T-cell (primary cell): ENCODE data around the gene MARCKS. TPM values are rescaled to one million over a fixed set of nuclear protein-coding genes. Genes with fewer than 3 reads are reported as not detected.
A peak's percentile ranks its signal among the peaks of the same experiment; 100 is the strongest.

Source experiments
- ATAC-seq, 4 experiments: fragments of 200-7000 bp in 3 of 4; fragments of 150-1000 bp in 1 of 4; cut with Tn5 transposase; replicated peaks in 1 of 4; 1 replicate in 3 of 4; 2 replicates in 1 of 4; pipeline ENCODE4 v1.10.0; 2021; ENCODE audit warnings: moderate library complexity in 3 of 4, mild to moderate bottlenecking in 2 of 4, moderate number of reproducible peaks in 1 of 4
- CTCF ChIA-PET, 2 donors: fragments of 300-600 bp; sonication (Branson Sonifier 250); formaldehyde crosslinking; loops; one replicate each; lab custom pipeline; 2022; ENCODE audit warnings: antibody characterized with exemption in 2 of 2; lab: Charles Lee
- POLR2A ChIA-PET, 2 donors: fragments of 300-600 bp; sonication (Branson Sonifier 250); formaldehyde crosslinking; loops; one replicate each; lab custom pipeline; 2022; ENCODE audit warnings: antibody characterized with exemption in 2 of 2; lab: Charles Lee
- DNase-seq, 35 experiments: peaks; one replicate each; pipeline versions ENCODE4 v3.0.0 to v3.0.0-alpha.2; 2013 to 2023
- H3K27ac ChIP-seq: one replicate; pipeline ENCODE4 v1.5.1; 2013; ENCODE audit warnings: low read length
- H3K27me3 ChIP-seq, 2 experiments: replicated peaks in 1 of 2; 1 replicate in 1 of 2; 2 replicates in 1 of 2; pipeline versions ENCODE4 v1.6.1 to v1.7.0; 2013; ENCODE audit warnings: low read length in 1 of 2, mixed read lengths in 1 of 2; ENCODE audit not compliant: control insufficient read depth in 2 of 2, insufficient read depth in 2 of 2; ENCODE audit errors: extremely low read depth in 1 of 2
- H3K36me3 ChIP-seq, 2 donors: 1 replicate in 1 of 2; 2 replicates in 1 of 2; pipeline versions ENCODE4 v1.6.1 to v1.7.0; 2013; ENCODE audit warnings: low read length in 1 of 2; ENCODE audit not compliant: control insufficient read depth in 2 of 2, insufficient read depth in 1 of 2; ENCODE audit errors: extremely low read depth in 1 of 2
- H3K4me1 ChIP-seq, 2 experiments: 1 replicate in 1 of 2; 2 replicates in 1 of 2; pipeline versions ENCODE4 v1.6.1 to v1.7.0; 2013; ENCODE audit warnings: low read length in 2 of 2, mixed read lengths in 1 of 2; ENCODE audit not compliant: insufficient read depth in 2 of 2, control insufficient read depth in 1 of 2; ENCODE audit errors: extremely low read depth in 1 of 2
- H3K4me3 ChIP-seq, 2 donors: 1 replicate in 1 of 2; 2 replicates in 1 of 2; pipeline versions ENCODE4 v1.5.1 to v1.7.0; 2013; ENCODE audit warnings: mild to moderate bottlenecking in 2 of 2, low read length in 1 of 2, moderate library complexity in 1 of 2; ENCODE audit not compliant: control insufficient read depth in 1 of 2; ENCODE audit errors: extremely low read depth in 1 of 2
- H3K9me3 ChIP-seq: 2 replicates; pipeline ENCODE4 v1.7.0; 2013
- H3K27ac Mint-ChIP-seq, 2 donors: one replicate each; pipeline ENCODE4 v1.8.0; 2020 to 2021; ENCODE audit warnings: mild to moderate bottlenecking in 2 of 2, mixed read lengths in 2 of 2
- H3K27me3 Mint-ChIP-seq, 2 donors: one replicate each; pipeline ENCODE4 v1.8.0; 2021 to 2022; ENCODE audit warnings: mixed read lengths in 2 of 2
- H3K36me3 Mint-ChIP-seq: one replicate; pipeline ENCODE4 v1.8.0; 2021; ENCODE audit warnings: mixed read lengths
- H3K4me1 Mint-ChIP-seq, 3 donors: one replicate each; pipeline ENCODE4 v1.8.0; 2020 to 2022; ENCODE audit warnings: mixed read lengths in 3 of 3, mild to moderate bottlenecking in 1 of 3
- H3K4me3 Mint-ChIP-seq, 3 donors: one replicate each; pipeline ENCODE4 v1.8.0; 2020 to 2022; ENCODE audit warnings: mild to moderate bottlenecking in 3 of 3, mixed read lengths in 3 of 3, moderate library complexity in 3 of 3
- H3K9me3 Mint-ChIP-seq, 3 donors: one replicate each; pipeline ENCODE4 v1.8.0; 2020 to 2022; ENCODE audit warnings: mixed read lengths in 3 of 3
- WGBS: methylation state at CpG from one replicate; pipeline ENCODE4 v1.1.5; 2013; ENCODE audit warnings: missing lambda C conversion rate; ENCODE audit not compliant: insufficient coverage; 5-methylcytosine and 5-hydroxymethylcytosine counted together
- total RNA-seq, 35 experiments: library from RNA in 6 of 35; stranded (reverse) in 6 of 35; fragments of 120-200 nt in 1 of 35; gene quantifications; one replicate each; pipeline versions ENCODE4 v1.2.1 to v1.2.4 and lab custom pipeline; 2013 to 2026

The MARCKS gene
- total RNA-seq, 5 donors from 2014 or later (not counting 1 experiment from before 2014, with no cell fraction given), result 0.33 to 2.6 (median 1.2) TPM

DNA sequence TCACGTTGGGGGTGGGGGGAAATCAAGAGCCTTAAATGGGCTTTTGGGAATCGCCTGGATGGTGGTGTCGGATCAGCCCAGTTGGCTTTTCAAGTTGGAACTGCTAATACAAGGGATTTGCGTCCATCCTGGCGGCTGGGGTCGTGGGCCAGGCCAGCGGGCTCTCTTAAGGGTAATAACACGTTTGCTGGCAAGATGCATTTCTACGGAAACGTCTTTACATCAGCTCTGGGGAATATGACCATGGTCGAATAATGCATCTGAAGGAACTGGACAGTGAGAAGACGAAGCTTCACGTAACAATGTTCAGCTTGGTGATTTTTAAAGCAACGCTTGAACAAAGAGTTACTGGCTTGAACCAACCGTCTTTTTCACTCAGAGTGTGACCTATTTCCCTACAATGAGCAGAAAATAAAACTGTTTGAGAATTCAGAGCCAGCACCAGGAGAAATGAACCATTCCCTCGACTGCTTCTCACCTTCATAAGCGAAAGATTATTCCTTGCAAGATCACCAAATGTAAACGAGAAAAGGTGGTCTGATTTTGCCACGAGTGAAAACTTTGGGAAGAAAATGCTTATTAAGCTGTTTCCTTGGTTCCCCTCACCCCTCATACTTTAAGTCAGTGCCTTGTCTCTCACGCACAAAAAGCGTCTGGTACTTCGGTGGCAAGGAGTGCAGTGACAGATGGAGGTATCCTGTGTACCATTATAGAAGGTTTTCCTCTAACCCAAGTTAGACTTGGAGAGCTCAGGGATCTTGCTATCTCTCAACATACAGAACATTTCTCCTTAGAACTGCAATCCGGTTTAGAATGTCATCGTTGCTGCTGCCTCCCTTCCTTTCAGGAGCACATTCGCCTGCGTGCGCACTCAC lies 1.4 kb upstream of the MARCKS start:
- Histone ChIP-seq H3K9me3 (no peaks in the 10 kb centered on the region), H3K27ac (no peak overlapping the region), H3K4me3 (peak overlapping the region in 1 of 2 donors; percentile 89), H3K4me1 (peaks cover 22 to 49% of the 10 kb centered on the region in 2 experiments), H3K36me3 (no peaks in the 10 kb centered on the region), H3K27me3 (peaks cover 0 to 53% of the 10 kb centered on the region in 2 experiments)
- H3K27ac Mint-ChIP-seq, result no peak overlapping the region
- H3K27me3 Mint-ChIP-seq, result peaks cover 36 to 42% of the 10 kb centered on the region in 2 donors
- DNase-seq (peak in 1 of 35 experiments; percentile 29), ATAC-seq (no peak)
- CTCF ChIA-PET, result interaction anchor here in 1 of 2 donors (0.5 to 0.6 kb wide), 2 partner anchors 560 to 1675 kb away, joined by 4 to 10 read pairs; no protein-coding TSS in a partner anchor
- 12% methylated on average over 19 of the region's 27 CpGs for WGBS
- H3K4me1 Mint-ChIP-seq, result peaks cover 0 to 24% (median 21%) of the 10 kb centered on the region in 3 donors
- peak overlapping the region in 1 of 3 donors; percentile 60 for H3K4me3 Mint-ChIP-seq
- H3K36me3 Mint-ChIP-seq, result no peaks in the 10 kb centered on the region
- no peaks in the 10 kb centered on the region for H3K9me3 Mint-ChIP-seq
- POLR2A ChIA-PET, result interaction anchor here (0.6 kb wide), 2 partner anchors 87 to 267 kb away, joined by 7 to 11 read pairs; no protein-coding TSS in a partner anchor

- no peak overlapping the region for H3K27ac Mint-ChIP-seq
- H3K4me3 Mint-ChIP-seq, result no peak overlapping the region
- H3K27ac ChIP-seq, result no peak overlapping the region
- ChIA-PET CTCF (no interaction called here), POLR2A (no interaction called here)
- H3K27me3 Mint-ChIP-seq, result peaks cover 36 to 43% of the 10 kb centered on the region in 2 donors
- H3K4me1 ChIP-seq, result peaks cover 22 to 49% of the 10 kb centered on the region in 2 experiments
- ATAC-seq (no peak), DNase-seq (no peak)
- peak overlapping the region in 1 of 2 donors; percentile 89 for H3K4me3 ChIP-seq
- WGBS, result 5% methylated on average over 5 of the region's 10 CpGs
- H3K4me1 Mint-ChIP-seq, result peaks cover 0 to 24% (median 21%) of the 10 kb centered on the region in 3 donors
- peaks cover 0 to 53% of the 10 kb centered on the region in 2 experiments for H3K27me3 ChIP-seq
- no peaks in the 10 kb centered on the region for H3K9me3 ChIP-seq
- no peaks in the 10 kb centered on the region for H3K36me3 Mint-ChIP-seq
- H3K9me3 Mint-ChIP-seq, result no peaks in the 10 kb centered on the region
- no peaks in the 10 kb centered on the region for H3K36me3 ChIP-seq
Observed at GRCh38 chr6:113856375-113856624, 845 bp upstream of the MARCKS start.

DNA sequence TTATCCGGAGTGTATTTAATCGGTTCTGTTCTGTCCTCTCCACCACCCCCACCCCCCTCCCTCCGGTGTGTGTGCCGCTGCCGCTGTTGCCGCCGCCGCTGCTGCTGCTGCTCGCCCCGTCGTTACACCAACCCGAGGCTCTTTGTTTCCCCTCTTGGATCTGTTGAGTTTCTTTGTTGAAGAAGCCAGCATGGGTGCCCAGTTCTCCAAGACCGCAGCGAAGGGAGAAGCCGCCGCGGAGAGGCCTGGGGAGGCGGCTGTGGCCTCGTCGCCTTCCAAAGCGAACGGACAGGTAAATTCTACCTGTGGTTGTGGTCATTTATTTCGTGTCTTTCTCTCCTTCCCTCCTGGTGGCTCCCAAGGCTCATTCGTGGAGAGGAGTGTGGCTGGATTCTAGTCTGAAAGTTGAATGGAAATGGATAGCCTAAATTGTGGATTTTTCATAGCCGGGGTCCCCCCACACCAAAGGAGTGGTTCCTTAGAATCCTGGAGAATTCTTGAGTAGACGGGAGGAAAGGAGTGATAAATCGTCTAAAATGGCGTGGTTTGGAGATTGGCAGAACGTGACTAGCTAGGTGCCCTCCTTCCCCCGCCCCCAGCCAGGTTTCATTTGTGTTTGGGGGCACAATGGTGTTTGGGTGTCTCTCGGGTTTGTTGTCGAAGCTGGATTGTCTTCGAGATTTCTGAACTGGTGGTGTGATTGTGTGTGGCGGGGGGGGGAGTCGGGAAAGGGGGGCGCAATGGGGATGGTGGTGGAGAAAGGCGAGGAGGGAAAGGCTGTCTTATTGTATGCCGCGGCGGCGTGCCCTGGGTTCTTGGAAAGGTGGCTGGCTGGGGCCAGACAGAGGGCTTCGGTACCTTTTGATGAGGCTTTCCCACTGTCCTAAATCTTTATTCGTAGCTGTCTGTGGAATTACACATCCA lies 673 bp downstream of the MARCKS start:
- no peaks in the 10 kb centered on the region for H3K36me3 Mint-ChIP-seq
- ATAC-seq (no peak), DNase-seq (peak in 5 of 35 experiments; percentile 1 to 25 (median 17))
- H3K27ac Mint-ChIP-seq, result no peak overlapping the region
- Histone ChIP-seq H3K27ac (no peak overlapping the region), H3K9me3 (no peaks in the 10 kb centered on the region), H3K27me3 (peaks cover 0 to 50% of the 10 kb centered on the region in 2 experiments), H3K4me1 (peaks cover 22 to 49% of the 10 kb centered on the region in 2 experiments), H3K4me3 (peak overlapping the region; percentile 45 to 89), H3K36me3 (no peaks in the 10 kb centered on the region)
- H3K9me3 Mint-ChIP-seq, result no peaks in the 10 kb centered on the region
- H3K4me1 Mint-ChIP-seq, result peaks cover 0 to 24% (median 21%) of the 10 kb centered on the region in 3 donors
- CTCF ChIA-PET, result interaction anchor here (0.8 to 2.3 kb wide), 3 partner anchors 551 to 1679 kb away, joined by 3 to 10 read pairs (median 7); no protein-coding TSS in a partner anchor
- POLR2A ChIA-PET, result no interaction called here
- WGBS, result 0% methylated on average over 18 of the region's 43 CpGs
- no peak overlapping the region for H3K4me3 Mint-ChIP-seq
- H3K27me3 Mint-ChIP-seq, result peaks cover 37 to 48% of the 10 kb centered on the region in 2 donors

- ChIA-PET POLR2A (no interaction called here), CTCF (interaction anchor here (0.6 to 2.3 kb wide), 5 partner anchors 20 to 1680 kb away, joined by 3 to 10 read pairs (median 7); no protein-coding TSS in a partner anchor)
- Histone ChIP-seq H3K27me3 (peaks cover 0 to 51% of the 10 kb centered on the region in 2 experiments), H3K9me3 (no peaks in the 10 kb centered on the region), H3K36me3 (no peaks in the 10 kb centered on the region), H3K4me1 (peaks cover 22 to 49% of the 10 kb centered on the region in 2 experiments), H3K27ac (no peak overlapping the region), H3K4me3 (peak overlapping the region; percentile 45 to 89)
- ATAC-seq (peak; percentile 75 to 91 (median 83)), DNase-seq (peak; percentile 37 to 84 (median 58))
- Mint-ChIP-seq H3K9me3 (no peaks in the 10 kb centered on the region), H3K27me3 (peaks cover 30 to 41% of the 10 kb centered on the region in 2 donors), H3K4me3 (peak overlapping the region in 2 of 3 donors; percentile 28 to 67), H3K4me1 (peaks cover 0 to 24% (median 21%) of the 10 kb centered on the region in 3 donors), H3K36me3 (no peaks in the 10 kb centered on the region), H3K27ac (no peak overlapping the region)
- under 1% methylated on average over 50 of the region's 67 CpGs for WGBS
Observed at GRCh38 chr6:113858480-113859348, 1.6 kb downstream of the MARCKS start.

- peaks cover 22 to 48% of the 10 kb centered on the region in 2 experiments for H3K4me1 ChIP-seq
- DNase-seq, result peak in 1 of 35 experiments; percentile 1
- no peaks in the 10 kb centered on the region for H3K36me3 Mint-ChIP-seq
- peak overlapping the region; percentile 11 to 89 for H3K4me3 ChIP-seq
- no peaks in the 10 kb centered on the region for H3K9me3 ChIP-seq
- ChIA-PET CTCF (interaction anchor here (0.6 to 2.3 kb wide), 4 partner anchors 405 to 1680 kb away, joined by 7 to 12 read pairs (median 8); no protein-coding TSS in a partner anchor), POLR2A (no interaction called here)
- H3K27ac Mint-ChIP-seq, result no peak overlapping the region
- no peaks in the 10 kb centered on the region for H3K36me3 ChIP-seq
- WGBS, result 67% methylated on average over 69 of the region's 90 CpGs
- H3K9me3 Mint-ChIP-seq, result no peaks in the 10 kb centered on the region
- peak overlapping the region in 2 of 3 donors; percentile 28 to 67 for H3K4me3 Mint-ChIP-seq
- peaks cover 0 to 24% (median 19%) of the 10 kb centered on the region in 3 donors for H3K4me1 Mint-ChIP-seq
- H3K27ac ChIP-seq, result no peak overlapping the region
- no peak for ATAC-seq
- H3K27me3 ChIP-seq, result peaks cover 0 to 47% of the 10 kb centered on the region in 2 experiments
- peaks cover 37% of the 10 kb centered on the region in 2 donors for H3K27me3 Mint-ChIP-seq
Observed at GRCh38 chr6:113859349-113860180, 2.4 kb downstream of the MARCKS start.
